NCI-H128 (cell line): Measurements from ENCODE around the gene PHKA2.
"Not testable (repeated sequence)": the region's sequence is repeated elsewhere in the genome, so short reads cannot be mapped to it uniquely, and the experiment has no call there.

Experiments
- DNase-seq: peaks from one replicate; lab custom pipeline; 2025; ENCODE audit not compliant: unreplicated experiment; lab: John Stamatoyannopoulos, UW

Gene PHKA2

GRCh38 chrX:18983666-18984380 lies at the start of gene PHKA2:
PHKA2 (minus strand) TSS chrX:18984114; CDS start chrX:18983932, 182 bp downstream.
- DNase-seq, result no peak

GRCh38 chrX:19030805-19031204 lies 46.9 kb upstream of the PHKA2 start:
- DNase-seq, result no peak

- no peak for DNase-seq
Observed at GRCh38 chrX:19028560-19028959, 44.6 kb upstream of the PHKA2 start.

- no peak for DNase-seq
Observed at GRCh38 chrX:19024366-19024765, 40.5 kb upstream of the PHKA2 start.

GRCh38 chrX:19019996-19020395 lies 36.1 kb upstream of the PHKA2 start:
- no peak for DNase-seq

- no peak for DNase-seq
Observed at GRCh38 chrX:19017271-19017670, 33.4 kb upstream of the PHKA2 start.

- DNase-seq, result not testable (repeated sequence)
Observed at GRCh38 chrX:19016614-19017013, 32.7 kb upstream of the PHKA2 start.

GRCh38 chrX:19007868-19008267 lies 24.0 kb upstream of the PHKA2 start:
- no peak for DNase-seq

- no peak for DNase-seq
Observed at GRCh38 chrX:19007011-19007410, 23.1 kb upstream of the PHKA2 start.

- DNase-seq, result no peak
Observed at GRCh38 chrX:19005909-19006308, 22.0 kb upstream of the PHKA2 start.

GRCh38 chrX:19003756-19004155 lies 19.8 kb upstream of the PHKA2 start:
- no peak for DNase-seq

- no peak for DNase-seq
Observed at GRCh38 chrX:18998653-18999052, 14.7 kb upstream of the PHKA2 start.

GRCh38 chrX:18997916-18998315 lies 14.0 kb upstream of the PHKA2 start:
- no peak for DNase-seq

GRCh38 chrX:18996536-18996935 lies 12.6 kb upstream of the PHKA2 start:
- no peak for DNase-seq

GRCh38 chrX:18995221-18995620 lies 11.3 kb upstream of the PHKA2 start:
- no peak for DNase-seq

- no peak for DNase-seq
Observed at GRCh38 chrX:18994713-18995112, 10.8 kb upstream of the PHKA2 start.

- DNase-seq, result no peak
Observed at GRCh38 chrX:18992829-18993228, 8.9 kb upstream of the PHKA2 start.

GRCh38 chrX:18985186-18985435 lies 1.2 kb upstream of the PHKA2 start:
- no peak for DNase-seq

GRCh38 chrX:18984381-18985185 lies 669 bp upstream of the PHKA2 start:
- peak; percentile 74 for DNase-seq

- no peak for DNase-seq
Observed at GRCh38 chrX:18981124-18981807, 2.6 kb downstream of the PHKA2 start.

GRCh38 chrX:18980262-18980661 lies 3.7 kb downstream of the PHKA2 start:
- not testable (repeated sequence) for DNase-seq

- DNase-seq, result no peak
Observed at GRCh38 chrX:18974993-18975392, 8.9 kb downstream of the PHKA2 start.
